Mammary epithelial cell (primary cell): ENCODE results near the gene RAB39A.

ENCODE experiments used
- EZH2 ChIP-seq: IDR thresholded peaks from 2 replicates; pipeline ENCODE4 v1.6.1; 2012; ENCODE audit warnings: low read length, inconsistent platforms, borderline replicate concordance
- TF ChIP-seq, protein P1 (sequence below), 2 donors: IDR thresholded peaks in 1 of 2; conservative IDR thresholded peaks in 1 of 2; 2 replicates each; pipeline ENCODE4 v1.5.1; 2011 to 2012; ENCODE audit warnings: inconsistent platforms in 2 of 2, low read length in 2 of 2, mild to moderate bottlenecking in 2 of 2, control low read depth in 1 of 2, low read depth in 1 of 2; ENCODE audit not compliant: insufficient read depth in 1 of 2; ENCODE audit errors: extremely low read depth in 1 of 2

DNA sequence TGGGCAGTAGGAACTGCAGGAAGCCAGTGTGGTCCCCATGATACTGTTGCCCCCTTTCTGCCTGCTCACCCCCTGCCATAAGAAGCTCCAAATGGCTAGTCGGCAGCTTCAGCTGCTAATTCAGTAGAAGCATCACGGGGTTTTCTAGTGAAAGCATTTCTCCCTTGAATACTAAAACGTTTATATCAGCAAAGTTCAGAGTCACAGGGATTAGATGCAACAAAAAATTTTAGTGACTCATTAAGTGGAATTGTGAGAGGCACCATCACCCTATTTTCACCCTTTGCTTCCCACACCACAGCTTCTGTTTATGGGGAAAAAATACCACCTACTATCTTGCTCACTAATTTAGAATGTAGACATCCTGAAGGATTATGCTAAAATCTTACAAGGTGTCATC, 25.2 kb downstream of the RAB39A start:
- TF ChIP-seq, protein P1, sequence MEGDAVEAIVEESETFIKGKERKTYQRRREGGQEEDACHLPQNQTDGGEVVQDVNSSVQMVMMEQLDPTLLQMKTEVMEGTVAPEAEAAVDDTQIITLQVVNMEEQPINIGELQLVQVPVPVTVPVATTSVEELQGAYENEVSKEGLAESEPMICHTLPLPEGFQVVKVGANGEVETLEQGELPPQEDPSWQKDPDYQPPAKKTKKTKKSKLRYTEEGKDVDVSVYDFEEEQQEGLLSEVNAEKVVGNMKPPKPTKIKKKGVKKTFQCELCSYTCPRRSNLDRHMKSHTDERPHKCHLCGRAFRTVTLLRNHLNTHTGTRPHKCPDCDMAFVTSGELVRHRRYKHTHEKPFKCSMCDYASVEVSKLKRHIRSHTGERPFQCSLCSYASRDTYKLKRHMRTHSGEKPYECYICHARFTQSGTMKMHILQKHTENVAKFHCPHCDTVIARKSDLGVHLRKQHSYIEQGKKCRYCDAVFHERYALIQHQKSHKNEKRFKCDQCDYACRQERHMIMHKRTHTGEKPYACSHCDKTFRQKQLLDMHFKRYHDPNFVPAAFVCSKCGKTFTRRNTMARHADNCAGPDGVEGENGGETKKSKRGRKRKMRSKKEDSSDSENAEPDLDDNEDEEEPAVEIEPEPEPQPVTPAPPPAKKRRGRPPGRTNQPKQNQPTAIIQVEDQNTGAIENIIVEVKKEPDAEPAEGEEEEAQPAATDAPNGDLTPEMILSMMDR (conservative IDR thresholded peaks at IDR 0.05 in 1 of 2, IDR thresholded peaks at IDR 0.05 in 1 of 2; ENCODE audit: extremely low read depth in 1 of 2, insufficient read depth in 1 of 2, low read depth in 1 of 2, low read length in 2 of 2) = no peak
- TF ChIP-seq EZH2 = no peak
